Keratinocyte (primary cell): ENCODE measurements around the gene UNC13B.

Experiments used
- EZH2 ChIP-seq: IDR thresholded peaks from one replicate; pipeline ENCODE4 v1.6.1; 2012; ENCODE audit warnings: inconsistent platforms, mild to moderate bottlenecking, low read length, moderate library complexity
- TF ChIP-seq, protein P1 (sequence below), 3 experiments: IDR thresholded peaks in 1 of 3; conservative IDR thresholded peaks in 1 of 3; optimal IDR thresholded peaks in 1 of 3; 2 replicates in 2 of 3; 3 replicates in 1 of 3; pipeline versions ENCODE3 to v1.5.1; 2011; ENCODE audit warnings: low read length in 3 of 3, mild to moderate bottlenecking in 3 of 3, moderate library complexity in 2 of 3, control low read depth in 1 of 3, inconsistent platforms in 1 of 3; ENCODE audit not compliant: insufficient read depth in 2 of 3; ENCODE audit errors: extremely low read depth in 1 of 3

DNA sequence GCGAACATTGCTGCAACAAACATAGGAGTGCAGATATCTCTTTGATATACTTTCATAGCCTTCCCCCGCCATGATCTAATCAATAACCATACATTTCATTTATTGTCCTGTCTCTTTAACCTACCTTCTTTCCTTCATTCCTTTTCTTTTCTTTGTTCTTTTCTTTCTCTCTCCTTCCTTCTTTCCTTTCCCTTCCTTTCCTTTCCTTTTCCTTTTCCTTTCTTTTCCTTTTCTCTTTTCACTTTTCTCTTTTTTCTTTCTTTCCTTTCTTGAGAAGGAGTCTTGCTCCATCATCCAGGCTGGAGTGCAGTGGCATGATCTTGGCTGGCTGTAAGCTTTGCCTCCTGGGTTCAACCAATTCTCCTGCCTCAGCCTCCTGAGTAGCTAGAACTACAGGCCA, 100.3 kb downstream of the UNC13B start:
- TF ChIP-seq, protein P1, sequence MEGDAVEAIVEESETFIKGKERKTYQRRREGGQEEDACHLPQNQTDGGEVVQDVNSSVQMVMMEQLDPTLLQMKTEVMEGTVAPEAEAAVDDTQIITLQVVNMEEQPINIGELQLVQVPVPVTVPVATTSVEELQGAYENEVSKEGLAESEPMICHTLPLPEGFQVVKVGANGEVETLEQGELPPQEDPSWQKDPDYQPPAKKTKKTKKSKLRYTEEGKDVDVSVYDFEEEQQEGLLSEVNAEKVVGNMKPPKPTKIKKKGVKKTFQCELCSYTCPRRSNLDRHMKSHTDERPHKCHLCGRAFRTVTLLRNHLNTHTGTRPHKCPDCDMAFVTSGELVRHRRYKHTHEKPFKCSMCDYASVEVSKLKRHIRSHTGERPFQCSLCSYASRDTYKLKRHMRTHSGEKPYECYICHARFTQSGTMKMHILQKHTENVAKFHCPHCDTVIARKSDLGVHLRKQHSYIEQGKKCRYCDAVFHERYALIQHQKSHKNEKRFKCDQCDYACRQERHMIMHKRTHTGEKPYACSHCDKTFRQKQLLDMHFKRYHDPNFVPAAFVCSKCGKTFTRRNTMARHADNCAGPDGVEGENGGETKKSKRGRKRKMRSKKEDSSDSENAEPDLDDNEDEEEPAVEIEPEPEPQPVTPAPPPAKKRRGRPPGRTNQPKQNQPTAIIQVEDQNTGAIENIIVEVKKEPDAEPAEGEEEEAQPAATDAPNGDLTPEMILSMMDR (optimal IDR thresholded peaks at IDR 0.05 in 1 of 3, IDR thresholded peaks at IDR 0.05 in 1 of 3, conservative IDR thresholded peaks at IDR 0.05 in 1 of 3; ENCODE audit: extremely low read depth in 1 of 3, insufficient read depth in 2 of 3, low read length in 3 of 3), result no peak
- no peak for TF ChIP-seq EZH2
